ENCODE measurements around the gene CXCL12. TPM values are rescaled to one million over a fixed set of nuclear protein-coding genes. Genes with fewer than 3 reads are reported as not detected.

Gene CXCL12
- total RNA-seq, 2 donors from 2014 or later = 0.91 to 13.5 TPM

- H3K4me1 Mint-ChIP-seq = peaks cover 12% of the 10 kb centered on the region
- no peaks in the 10 kb centered on the region for H3K9me3 ChIP-seq (ENCODE audit: control insufficient read depth, low read length)
- no peak overlapping the region for H3K27ac Mint-ChIP-seq
- H3K9me3 Mint-ChIP-seq = no peaks in the 10 kb centered on the region
- no peak overlapping the region for H3K9ac ChIP-seq (ENCODE audit: extremely low read depth, low read length, poor library complexity, severe bottlenecking)
- no peak overlapping the region for H3K4me3 ChIP-seq (ENCODE audit: low read length)
- DNase-seq = peak; percentile 37
- peaks cover 57% of the 10 kb centered on the region for H3K27me3 ChIP-seq (ENCODE audit: control insufficient read depth, insufficient read depth, low read length, poor library complexity, severe bottlenecking)
- peaks cover 5% of the 10 kb centered on the region for H3K4me1 ChIP-seq (ENCODE audit: control insufficient read depth, insufficient read depth, low read length)
- H3K4me3 Mint-ChIP-seq = no peak overlapping the region
- no peak overlapping the region for H3K27ac ChIP-seq (ENCODE audit: low read depth, low read length)
- no peaks in the 10 kb centered on the region for H3K36me3 ChIP-seq (ENCODE audit: control insufficient read depth, insufficient read depth, low read length)
- no peak for TF ChIP-seq CTCF (conservative IDR thresholded peaks at IDR 0.05)
- H3K36me3 Mint-ChIP-seq (ENCODE audit: low read depth) = no peaks in the 10 kb centered on the region
- peaks cover 58% of the 10 kb centered on the region for H3K27me3 Mint-ChIP-seq (ENCODE audit: insufficient read depth)
- 90 to 94% methylated on average over 3 to 7 of the region's 7 CpGs for WGBS, 2 experiments (ENCODE audit: insufficient coverage in 1 of 2, insufficient read length in 1 of 2)
These were observed 3.0 kb upstream of the CXCL12 start for GRCh38 chr10:44387853-44388251.

GRCh38 chr10:44386546-44387052 is 1.7 kb upstream of the CXCL12 start:
- peaks cover 48% of the 10 kb centered on the region for H3K27me3 ChIP-seq (ENCODE audit: control insufficient read depth, insufficient read depth, low read length, poor library complexity, severe bottlenecking)

GRCh38 chr10:44385696-44386441 is 972 bp upstream of the CXCL12 start:
- no peaks in the 10 kb centered on the region for H3K9me3 ChIP-seq (ENCODE audit: control insufficient read depth, low read length)
- Mint-ChIP-seq H3K27ac (no peak overlapping the region), H3K4me3 (peak overlapping the region; percentile 60), H3K9me3 (no peaks in the 10 kb centered on the region), H3K4me1 (peaks cover 30% of the 10 kb centered on the region), H3K36me3 (ENCODE audit: low read depth) (no peaks in the 10 kb centered on the region), H3K27me3 (ENCODE audit: insufficient read depth) (peaks cover 48% of the 10 kb centered on the region)
- WGBS, 2 experiments (ENCODE audit: insufficient coverage in 1 of 2, insufficient read length in 1 of 2) = 29 to 43% methylated on average over 30 to 50 of the region's 50 CpGs
- H3K4me1 ChIP-seq (ENCODE audit: control insufficient read depth, insufficient read depth, low read length) = peaks cover 17% of the 10 kb centered on the region
- no peaks in the 10 kb centered on the region for H3K36me3 ChIP-seq (ENCODE audit: control insufficient read depth, insufficient read depth, low read length)
- no peak overlapping the region for H3K9ac ChIP-seq (ENCODE audit: extremely low read depth, low read length, poor library complexity, severe bottlenecking)
- peaks cover 41% of the 10 kb centered on the region for H3K27me3 ChIP-seq (ENCODE audit: control insufficient read depth, insufficient read depth, low read length, poor library complexity, severe bottlenecking)
- peak overlapping the region; percentile 62 for H3K4me3 ChIP-seq (ENCODE audit: low read length)
- DNase-seq = no peak
- TF ChIP-seq CTCF (conservative IDR thresholded peaks at IDR 0.05) = no peak
- H3K27ac ChIP-seq (ENCODE audit: low read depth, low read length) = no peak overlapping the region

More at GRCh38 chr10:44386546-44387052, 1.7 kb upstream of the CXCL12 start:
- peak; percentile 94 for TF ChIP-seq CTCF (conservative IDR thresholded peaks at IDR 0.05)
- H3K4me3 Mint-ChIP-seq = no peak overlapping the region
- WGBS, 2 experiments (ENCODE audit: insufficient coverage in 1 of 2, insufficient read length in 1 of 2) = 7 to 20% methylated on average over 7 to 35 of the region's 35 CpGs
- Histone ChIP-seq H3K4me1 (ENCODE audit: control insufficient read depth, insufficient read depth, low read length) (peaks cover 13% of the 10 kb centered on the region), H3K9me3 (ENCODE audit: control insufficient read depth, low read length) (no peaks in the 10 kb centered on the region), H3K9ac (ENCODE audit: extremely low read depth, low read length, poor library complexity, severe bottlenecking) (no peak overlapping the region), H3K27ac (ENCODE audit: low read depth, low read length) (no peak overlapping the region), H3K4me3 (ENCODE audit: low read length) (no peak overlapping the region), H3K36me3 (ENCODE audit: control insufficient read depth, insufficient read depth, low read length) (no peaks in the 10 kb centered on the region)
- H3K9me3 Mint-ChIP-seq = no peaks in the 10 kb centered on the region
- H3K4me1 Mint-ChIP-seq = peaks cover 23% of the 10 kb centered on the region
- peaks cover 51% of the 10 kb centered on the region for H3K27me3 Mint-ChIP-seq (ENCODE audit: insufficient read depth)
- no peak overlapping the region for H3K27ac Mint-ChIP-seq
- peak; percentile 91 for DNase-seq
- no peaks in the 10 kb centered on the region for H3K36me3 Mint-ChIP-seq (ENCODE audit: low read depth)

Measured in endodermal cell (in vitro differentiated cells).